DMS53 (cell line): ENCODE data around the gene ENPEP.
"Not testable (repeated sequence)": the region's sequence is repeated elsewhere in the genome, so short reads cannot be mapped to it uniquely, and the experiment has no call there.

Experiments
- DNase-seq: peaks from one replicate; lab custom pipeline; 2025; lab: John Stamatoyannopoulos, UW

ENPEP gene, protein sequence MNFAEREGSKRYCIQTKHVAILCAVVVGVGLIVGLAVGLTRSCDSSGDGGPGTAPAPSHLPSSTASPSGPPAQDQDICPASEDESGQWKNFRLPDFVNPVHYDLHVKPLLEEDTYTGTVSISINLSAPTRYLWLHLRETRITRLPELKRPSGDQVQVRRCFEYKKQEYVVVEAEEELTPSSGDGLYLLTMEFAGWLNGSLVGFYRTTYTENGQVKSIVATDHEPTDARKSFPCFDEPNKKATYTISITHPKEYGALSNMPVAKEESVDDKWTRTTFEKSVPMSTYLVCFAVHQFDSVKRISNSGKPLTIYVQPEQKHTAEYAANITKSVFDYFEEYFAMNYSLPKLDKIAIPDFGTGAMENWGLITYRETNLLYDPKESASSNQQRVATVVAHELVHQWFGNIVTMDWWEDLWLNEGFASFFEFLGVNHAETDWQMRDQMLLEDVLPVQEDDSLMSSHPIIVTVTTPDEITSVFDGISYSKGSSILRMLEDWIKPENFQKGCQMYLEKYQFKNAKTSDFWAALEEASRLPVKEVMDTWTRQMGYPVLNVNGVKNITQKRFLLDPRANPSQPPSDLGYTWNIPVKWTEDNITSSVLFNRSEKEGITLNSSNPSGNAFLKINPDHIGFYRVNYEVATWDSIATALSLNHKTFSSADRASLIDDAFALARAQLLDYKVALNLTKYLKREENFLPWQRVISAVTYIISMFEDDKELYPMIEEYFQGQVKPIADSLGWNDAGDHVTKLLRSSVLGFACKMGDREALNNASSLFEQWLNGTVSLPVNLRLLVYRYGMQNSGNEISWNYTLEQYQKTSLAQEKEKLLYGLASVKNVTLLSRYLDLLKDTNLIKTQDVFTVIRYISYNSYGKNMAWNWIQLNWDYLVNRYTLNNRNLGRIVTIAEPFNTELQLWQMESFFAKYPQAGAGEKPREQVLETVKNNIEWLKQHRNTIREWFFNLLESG

DNA sequence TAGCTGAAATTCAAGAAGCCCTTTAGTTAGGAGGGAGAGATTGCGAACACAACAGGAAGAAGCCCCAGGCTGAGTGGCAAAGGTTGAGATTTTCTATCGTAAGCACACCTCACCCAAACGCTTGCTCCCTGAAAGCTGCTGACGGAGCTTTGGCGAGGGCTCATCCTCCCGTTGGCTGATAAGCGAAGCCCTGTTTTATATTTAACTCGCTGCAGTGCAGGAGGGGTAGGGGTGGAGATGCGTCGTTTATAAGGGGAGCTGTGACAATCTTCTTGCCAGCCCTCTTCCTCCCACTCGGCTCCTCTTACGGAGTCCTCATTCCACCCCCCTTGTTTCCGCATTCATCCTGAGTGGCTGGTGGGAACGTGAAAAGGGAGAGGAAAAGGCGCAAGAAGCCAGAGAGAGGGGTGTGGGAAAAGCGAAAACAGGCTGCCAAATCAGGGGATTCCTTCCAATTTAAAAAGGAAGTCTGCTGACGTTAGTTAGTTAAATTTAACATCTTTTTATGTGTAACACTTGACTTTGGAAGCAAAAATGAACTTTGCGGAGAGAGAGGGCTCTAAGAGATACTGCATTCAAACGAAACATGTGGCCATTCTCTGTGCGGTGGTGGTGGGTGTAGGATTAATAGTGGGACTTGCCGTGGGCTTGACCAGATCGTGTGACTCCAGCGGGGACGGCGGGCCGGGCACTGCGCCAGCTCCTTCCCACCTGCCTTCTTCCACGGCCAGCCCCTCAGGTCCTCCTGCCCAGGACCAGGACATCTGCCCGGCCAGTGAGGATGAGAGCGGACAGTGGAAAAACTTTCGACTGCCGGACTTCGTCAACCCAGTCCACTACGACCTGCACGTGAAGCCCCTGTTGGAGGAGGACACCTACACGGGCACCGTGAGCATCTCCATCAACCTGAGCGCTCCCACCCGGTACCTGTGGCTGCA is at the start of gene ENPEP:
TSS of gene ENPEP (plus strand) at position 275 of the 938 bp plus-strand sequence. CDS start at position 535, 260 bp downstream.
- DNase-seq, result peak; percentile 49

DNA sequence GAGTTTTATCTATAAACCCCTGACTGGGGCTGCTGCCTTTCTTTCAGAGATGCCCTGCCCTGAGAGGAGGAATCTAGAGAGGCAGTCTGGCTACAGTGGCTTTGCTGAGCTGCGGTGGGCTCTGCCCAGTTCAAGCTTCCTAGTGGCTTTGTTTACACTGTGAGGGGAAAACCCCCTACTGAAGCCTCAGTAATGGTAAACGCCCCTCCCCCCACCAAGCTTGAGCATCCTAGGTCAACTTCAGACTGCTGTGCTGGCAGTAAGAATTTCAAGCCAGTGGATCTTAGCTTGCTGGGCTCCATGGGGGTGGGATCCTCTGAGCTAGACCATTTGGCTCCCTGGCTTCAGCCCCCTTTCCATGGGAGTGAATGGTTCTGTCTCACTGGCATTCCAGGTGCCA is 44.1 kb upstream of the ENPEP start:
- not testable (repeated sequence) for DNase-seq

DNA sequence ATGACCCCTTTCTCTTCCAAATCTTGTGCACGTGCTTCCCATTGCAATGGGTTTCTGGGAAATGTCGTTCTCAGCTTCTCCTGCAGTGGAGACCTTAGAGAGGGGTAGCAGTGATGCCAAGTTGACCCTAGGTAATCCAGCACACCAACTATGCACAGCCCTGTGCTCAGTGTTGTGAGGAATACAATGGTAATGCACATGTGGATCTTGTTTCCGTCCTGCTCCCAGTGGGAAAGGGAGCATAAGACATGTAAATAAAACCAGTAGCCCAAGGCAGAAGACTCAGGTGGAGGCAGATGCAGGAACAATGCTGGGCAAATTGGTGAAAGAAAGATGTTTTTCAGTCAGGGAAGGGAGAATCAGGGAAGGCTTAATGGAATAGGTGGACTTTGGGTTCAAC is 38.7 kb upstream of the ENPEP start:
- DNase-seq, result not testable (repeated sequence)

DNA sequence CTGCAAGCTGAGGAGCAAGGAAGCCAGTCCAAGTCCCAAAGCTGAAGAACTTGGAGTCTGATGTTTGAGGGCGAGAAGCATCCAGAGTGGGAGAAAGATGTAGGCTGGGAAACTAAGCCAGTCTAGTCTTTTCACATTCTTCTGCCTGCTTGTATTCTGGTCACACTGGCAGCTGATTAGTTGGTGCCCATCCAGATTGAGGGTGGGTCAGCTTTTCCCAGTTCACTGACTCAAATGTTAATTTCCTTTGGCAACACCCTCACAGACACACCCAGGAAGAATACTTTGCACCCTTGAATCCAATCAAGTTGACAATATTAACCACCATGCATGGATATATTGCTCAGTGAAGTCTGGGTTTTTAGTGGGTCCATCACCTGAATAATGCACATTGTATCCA is 36.7 kb upstream of the ENPEP start:
- DNase-seq, result not testable (repeated sequence)

DNA sequence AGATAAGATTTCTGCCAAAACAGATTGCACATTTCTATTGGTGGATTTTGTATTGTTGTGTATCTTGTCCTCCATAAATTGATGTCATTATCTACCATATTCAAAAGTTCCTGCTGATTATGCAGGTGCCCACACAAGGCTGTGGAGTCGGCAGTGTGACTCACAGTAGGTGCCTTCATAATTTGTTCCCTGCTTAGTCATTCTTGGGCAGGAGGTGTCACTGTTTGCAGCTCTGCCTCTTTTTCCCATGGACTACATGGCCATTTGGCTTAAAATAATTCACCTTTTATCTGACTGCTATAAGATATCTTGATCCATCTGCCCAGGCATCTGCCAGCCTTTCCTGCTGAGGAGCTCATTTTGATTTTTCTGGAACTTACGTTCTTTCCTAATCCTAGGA is 33.6 kb upstream of the ENPEP start:
- DNase-seq, result no peak

DNA sequence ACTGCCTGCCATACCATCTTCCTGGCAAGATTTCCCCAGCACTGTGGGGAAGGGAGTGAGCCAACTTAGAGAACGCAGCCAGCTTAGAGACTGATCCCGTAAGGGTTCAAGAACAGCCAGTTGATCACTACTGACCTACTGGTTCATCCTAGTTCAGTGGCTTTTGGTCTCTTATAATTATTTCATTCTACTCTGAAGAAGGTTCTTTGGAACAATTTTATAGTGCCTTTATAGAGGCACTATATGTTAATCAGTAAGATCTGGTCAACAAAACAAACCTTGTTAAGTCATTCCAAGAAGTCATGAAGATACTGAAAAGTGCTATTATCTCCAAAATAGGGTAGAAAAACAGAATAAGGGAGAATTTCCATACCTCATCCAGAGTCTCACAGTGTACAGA is 33.2 kb upstream of the ENPEP start:
- no peak for DNase-seq

DNA sequence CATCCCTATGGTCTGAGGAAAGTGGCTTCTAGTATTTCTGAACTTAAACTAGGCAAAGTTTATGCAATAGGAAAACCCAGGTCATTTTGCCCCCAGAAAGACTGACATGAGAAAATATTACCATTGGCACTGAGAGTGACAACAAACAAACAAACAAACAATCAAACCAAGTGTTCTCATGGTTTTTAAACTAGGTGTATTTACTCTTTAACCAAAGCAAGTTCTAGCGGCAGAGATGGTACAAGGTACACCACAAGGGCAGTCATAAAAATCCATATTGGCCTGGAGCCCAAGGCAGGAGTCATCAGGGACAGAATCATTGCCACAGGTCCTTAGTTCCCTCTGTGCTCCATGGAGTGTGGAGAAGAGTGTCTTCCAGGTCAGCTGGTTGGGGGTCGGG is 26.0 kb upstream of the ENPEP start:
- no peak for DNase-seq

DNA sequence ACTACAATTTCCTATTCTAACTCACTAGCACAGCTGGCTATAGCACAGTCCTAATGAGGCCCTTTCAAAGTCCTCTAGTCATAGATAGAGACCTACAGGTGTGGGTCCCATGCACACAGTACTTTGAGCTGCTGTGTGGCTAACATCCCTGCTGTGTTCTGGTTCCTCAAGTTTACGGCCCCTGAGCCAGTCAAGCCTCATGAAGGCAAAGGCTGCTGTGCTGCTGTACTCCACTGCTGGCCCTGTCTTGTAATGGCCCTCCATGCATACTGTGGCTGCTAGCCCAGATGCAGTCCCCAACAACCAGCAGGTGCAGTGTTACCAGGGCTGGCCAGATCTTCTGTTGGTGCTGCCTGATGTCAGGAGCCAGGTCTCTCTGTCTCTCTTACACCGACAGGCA is 23.4 kb upstream of the ENPEP start:
- DNase-seq, result no peak

DNA sequence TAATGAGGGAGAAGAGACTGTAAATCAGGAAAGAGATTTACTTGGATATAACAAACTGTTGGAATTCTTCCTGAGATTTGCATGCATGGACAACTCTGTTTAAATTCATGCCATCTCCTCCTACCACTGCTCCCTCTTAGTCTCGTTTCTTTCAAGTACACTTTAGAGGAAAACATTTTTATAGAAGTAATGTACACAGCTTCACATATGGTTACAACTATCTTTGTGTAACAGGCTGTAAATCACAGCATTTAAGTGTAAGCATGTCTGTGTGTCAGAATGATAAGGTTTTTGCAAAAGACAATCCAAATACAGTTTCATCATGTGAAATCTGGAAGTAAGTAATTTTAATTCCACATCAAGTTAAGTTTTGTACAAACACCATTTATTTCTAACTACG is 21.5 kb upstream of the ENPEP start:
- no peak for DNase-seq

DNA sequence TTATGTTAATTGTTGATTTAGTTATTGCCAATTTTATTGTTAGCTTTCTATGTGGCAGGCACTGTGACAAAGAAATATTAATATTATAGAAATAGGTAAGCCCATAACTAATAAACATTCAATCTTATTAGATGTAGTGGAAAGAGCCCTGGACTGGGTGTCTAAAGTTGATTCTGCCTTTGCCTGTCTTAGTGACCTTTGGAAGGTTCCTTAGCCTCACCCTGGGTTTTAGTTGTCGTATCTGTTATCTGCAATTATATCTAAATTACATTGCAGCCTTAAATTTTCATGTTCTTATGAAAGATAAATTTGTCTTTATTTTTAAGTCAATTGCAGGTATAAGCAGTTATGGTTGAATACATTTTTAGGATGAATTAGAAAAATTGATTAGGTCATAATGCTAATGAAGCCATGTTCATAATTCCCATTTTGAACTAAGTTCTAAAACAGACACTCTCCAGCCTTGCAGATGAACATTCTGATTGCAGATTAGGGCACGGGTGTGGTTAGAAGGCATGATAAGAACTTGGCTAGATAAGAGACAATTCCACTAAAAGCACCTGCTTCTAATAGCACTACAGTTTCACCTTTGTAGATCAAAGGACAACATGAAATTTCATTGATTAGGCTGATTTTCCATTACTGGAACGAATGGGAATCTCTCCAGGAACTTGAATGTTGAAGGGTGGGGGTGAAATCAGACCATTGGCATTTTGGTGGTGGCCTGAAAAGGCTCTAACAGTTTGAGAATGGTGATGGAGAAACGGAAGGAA is 17.3 kb upstream of the ENPEP start:
- no peak for DNase-seq

DNA sequence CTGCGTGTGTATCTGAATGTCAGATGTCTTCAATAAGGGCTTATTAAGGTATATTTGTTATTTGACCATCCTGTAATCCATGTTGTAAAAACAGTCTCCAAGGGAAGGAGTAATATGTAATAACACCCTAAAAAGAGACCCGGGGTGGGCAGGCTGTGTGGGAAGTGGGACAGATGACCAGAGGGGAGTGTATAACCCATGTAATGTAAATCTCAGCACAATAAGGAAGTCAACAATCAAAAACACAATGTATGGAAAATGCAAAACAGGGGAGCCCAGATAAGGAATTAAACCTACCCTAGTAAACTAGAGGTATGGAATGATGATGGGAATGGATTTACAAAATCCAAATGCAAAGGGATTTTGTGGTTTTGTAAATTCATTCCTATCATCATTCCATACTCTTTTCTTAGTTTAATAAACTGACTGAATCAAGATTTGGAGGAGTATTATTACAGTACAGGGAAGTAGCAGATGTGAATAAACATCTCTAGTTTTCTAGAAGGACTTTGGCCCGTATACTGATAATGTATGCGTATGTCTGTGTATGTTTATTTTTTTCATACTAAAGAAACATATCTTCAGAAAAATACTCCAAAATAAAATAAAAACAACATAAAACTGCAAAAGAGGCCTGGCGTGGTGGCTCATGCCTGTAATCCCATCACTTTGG is 15.7 kb upstream of the ENPEP start:
- no peak for DNase-seq

DNA sequence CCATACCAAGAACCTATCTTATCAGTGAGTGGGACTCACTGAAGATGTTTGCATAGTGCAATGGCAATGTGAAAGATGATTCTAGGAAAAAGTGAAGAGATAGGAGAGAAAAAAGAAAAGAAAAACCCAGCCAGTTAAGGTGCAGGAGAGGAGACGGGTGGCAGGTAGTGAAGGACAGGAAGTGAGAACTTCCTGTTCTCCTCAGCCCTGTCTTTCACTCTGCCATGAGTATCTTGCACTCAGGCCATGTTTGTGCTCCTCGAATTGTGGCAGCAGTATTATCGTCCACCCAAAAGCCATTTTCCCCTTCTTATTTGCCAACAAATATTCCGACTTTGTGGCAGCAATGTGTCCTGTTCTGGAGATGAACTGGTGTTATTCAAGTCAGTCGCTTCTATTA is 8.6 kb upstream of the ENPEP start:
- no peak for DNase-seq

DNA sequence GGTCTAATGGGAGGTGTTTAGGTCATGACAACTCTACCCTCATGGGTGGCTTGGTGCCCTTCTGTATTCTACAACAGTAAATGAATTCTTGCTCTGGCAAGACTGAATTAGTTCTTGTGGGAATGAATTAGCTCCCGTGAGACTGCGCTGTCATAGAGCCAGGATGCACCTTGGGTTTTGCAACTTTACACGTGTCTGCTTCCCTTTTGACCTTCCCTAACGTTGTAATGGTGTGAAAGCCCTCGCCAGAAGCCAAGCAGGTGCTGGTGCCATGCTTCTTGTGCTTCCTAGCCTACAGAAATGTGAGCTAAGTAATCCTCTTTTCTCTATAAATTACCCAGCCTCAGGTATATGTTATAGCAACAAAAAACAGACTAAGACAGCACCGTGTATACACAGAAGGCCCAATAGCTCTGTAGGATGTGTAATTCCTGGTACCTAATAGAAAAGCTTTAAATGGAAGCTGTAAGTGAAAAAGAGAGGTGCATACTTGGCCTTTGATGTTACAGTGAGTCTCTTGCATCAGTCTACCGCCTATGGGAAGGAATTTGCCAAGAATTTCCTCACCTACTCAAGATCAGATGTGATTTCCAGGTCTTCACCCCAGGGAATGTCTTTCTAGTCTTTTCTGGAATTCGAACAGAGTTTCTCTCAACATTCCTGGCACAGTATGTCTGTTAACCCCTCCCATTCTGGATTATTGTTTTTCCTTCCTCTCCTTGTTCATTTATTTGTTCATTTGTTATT is 3.2 kb upstream of the ENPEP start:
- DNase-seq, result no peak

DNA sequence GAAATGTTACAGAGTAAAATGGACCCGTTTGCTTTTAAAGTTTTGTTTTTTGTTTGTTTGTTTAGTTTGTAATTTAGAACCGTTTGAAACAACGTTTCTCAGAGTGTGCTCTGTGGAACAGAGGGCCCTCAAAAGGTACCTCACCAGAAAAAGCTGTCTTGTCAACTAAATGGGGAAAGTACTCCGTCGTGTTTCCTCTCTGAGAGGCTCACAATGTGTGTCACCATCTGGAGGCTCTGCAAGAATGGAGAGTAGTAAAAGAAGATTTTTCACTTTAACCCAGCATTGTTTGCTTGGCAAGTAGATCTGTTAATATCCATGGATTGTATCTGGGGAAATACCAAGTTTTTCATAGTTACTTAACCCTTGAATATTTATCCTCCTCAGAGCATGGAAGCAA is 1.5 kb upstream of the ENPEP start:
- DNase-seq, result no peak

DNA sequence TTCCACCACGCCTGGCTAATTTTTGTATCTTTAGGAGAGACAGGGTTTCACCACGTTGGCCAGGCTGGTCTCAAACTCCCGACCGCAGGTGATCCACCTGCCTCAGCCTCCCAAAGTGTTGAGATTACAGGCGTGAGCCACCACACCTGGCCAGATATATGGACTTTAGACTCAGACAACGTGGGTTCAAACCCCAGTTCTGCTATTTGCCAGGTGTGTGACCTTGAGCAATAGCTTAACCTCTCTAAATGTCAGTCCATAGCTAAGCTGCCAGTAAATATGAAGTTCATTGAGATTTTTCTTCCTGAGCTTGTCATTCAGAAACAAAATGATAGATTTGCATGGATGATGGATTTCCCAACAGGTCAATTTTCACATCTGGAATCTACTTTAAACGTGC is 875 bp upstream of the ENPEP start:
- not testable (repeated sequence) for DNase-seq

DNA sequence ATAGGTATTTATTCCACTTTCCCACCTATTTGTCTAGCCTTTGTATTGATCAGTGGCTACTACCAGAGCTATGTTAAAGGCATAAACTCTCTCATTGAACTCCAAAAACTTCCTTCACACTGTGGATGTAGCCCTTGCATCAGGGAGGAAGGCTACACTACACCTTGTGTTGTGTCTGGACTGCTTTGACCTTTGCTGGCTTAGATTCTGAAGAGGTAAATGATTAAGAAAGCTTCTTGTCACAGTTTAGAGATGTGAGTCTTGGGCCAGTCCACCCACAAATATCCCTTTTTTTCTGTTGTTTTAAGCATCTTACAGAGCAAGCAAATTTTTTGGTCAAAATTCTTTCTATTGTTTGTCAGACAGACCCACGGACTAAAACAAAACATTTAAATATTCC is 1.9 kb downstream of the ENPEP start:
- no peak for DNase-seq

DNA sequence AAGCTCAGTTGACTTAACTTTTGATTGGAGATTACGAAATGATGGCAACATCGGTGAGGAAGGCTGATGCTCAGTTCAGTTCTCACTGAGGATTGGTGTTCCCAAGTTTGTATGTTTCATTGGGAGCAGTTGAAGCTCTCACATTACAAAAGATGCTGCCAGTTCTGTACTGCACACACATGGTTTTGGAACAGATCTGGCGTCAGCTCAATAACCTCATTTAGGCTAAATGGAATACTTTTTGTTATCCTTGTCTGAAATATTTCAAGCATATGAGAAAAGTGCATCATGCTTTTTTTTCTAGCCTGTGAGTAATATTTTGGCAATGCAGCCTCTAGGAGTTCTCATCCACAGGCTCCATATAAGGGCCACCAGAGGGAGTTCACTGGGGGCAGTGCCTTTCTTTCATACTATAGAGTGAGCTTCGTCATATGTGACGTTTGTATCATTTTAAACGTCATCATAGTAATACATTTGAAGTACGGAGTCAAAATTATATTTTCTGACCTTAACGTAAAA is 4.1 kb downstream of the ENPEP start:
- no peak for DNase-seq

DNA sequence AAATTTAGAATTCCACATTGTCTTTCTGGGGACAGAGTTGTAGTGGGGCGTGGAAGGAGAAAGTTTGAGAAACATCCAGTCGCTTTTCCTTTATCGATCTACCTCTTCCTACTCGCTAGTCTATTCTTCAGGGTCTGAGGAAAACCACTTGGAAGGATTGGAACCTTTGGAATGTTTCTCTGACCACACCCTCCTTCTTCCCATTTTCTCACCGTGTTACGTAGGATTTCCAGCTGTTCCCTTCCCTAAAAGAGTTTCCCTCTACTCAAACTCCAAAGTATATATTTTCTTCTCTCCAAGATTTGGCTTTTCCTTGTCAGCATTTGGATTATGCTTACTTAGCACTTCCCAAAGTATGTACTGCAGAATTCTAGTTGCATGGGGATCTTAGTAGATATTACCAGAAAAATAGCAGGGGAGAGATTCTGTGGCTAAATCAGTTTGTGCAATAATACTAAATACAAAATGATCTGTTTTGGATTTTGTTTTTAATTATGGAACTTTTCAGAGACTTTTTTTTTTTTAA is 4.9 kb downstream of the ENPEP start:
- DNase-seq, result no peak

DNA sequence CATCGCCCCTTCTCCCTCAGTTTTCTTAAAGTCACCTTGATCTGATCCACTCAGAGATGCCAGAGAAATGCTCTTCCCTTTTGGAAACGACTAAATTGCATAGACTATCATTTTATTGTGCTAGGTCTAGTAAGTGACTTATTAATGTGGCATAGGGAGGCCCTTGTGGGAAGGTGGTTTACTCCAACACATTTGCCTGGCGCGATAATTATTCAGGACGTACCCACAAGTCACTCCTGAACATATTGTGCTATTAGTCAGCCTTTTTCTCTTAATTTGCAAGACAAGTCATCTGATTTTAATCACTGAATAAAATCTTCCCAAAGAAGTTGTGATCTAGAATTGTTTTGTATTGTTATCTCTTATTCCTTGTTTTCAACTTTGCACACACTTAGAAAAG is 7.6 kb downstream of the ENPEP start:
- DNase-seq, result no peak
